Anterior cingulate cortex (tissue), 58 donors: ENCODE measurements around the gene KNSTRN.
A peak's percentile ranks its signal among the peaks of the same experiment; 100 is the strongest.

Source experiments
- DNase-seq, 58 donors: peaks; one replicate each; lab custom pipeline; 2025; lab: John Stamatoyannopoulos, UW

KNSTRN gene

DNA sequence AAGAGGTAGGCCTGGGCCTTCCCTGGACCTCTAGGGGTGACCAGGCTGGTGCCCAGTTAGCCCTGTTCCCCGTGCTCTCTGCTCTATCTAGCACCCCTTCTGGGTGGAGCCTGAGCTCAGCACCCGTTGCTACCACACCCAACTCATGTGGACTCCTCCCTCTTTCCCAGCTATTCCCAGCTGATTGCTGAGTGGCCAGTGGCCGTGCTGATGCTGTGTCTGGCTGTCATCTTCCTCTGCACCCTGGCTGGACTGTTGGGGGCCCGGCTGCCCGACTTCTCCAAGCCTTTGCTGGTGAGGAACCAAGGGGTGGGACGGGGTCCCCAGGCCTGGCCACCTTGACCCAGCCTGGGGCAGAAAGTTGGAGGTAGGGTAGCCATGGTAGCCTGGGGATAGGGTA, 18.3 kb upstream of the KNSTRN start:
- DNase-seq, result no peak

GRCh38 chr15:40365016-40365415, 17.5 kb upstream of the KNSTRN start:
- DNase-seq, result peak in 1 of 58 donors; percentile 8

GRCh38 chr15:40365624-40366456, 16.7 kb upstream of the KNSTRN start:
- DNase-seq, result no peak

DNA sequence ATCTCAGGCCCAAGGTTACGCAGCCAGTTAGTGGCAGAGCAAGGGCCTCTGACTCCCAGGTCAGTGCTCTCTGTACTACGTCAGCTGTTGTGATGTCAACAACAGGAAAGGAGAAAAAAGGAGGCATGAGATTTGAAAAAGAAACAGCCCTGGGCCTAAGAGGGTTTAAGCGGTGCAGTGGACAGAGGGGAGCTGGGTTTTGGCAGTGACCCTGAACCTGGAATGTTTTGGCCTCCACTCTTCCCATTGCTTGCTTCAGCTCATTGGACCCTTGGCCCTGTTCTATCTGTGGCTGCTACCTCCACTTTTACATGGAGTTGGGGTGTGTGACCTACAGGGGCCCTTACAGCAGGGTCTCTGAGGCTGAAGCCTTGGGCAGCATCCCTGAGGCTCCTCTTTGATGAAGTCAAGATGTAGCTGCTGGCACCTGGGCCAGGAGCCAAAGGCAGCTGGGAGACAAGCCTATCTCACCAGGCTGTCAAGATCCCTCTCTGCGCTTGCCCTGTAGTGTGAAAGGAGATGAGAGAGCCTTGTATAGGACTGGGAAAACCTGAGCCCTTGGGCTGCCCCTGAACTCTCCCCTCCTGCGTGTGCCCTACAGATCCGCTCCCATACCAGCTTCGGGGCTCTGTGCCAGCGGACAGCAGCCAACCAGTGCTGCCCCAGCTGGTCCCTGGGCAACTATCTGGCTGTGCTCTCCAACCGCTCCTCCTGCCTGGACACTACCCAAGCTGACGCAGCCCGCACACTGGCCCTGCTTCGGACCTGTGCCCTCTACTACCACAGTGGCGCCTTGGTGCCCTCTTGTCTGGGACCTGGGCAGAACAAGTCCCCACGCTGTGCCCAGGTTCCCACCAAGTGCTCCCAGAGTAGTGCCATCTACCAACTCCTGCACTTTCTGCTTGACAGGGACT, 15.8 kb upstream of the KNSTRN start:
- peak in 54 of 58 donors; percentile 11 to 88 (median 60) for DNase-seq

GRCh38 chr15:40367371-40367685, 15.2 kb upstream of the KNSTRN start:
- peak in 2 of 58 donors; percentile 46 to 54 for DNase-seq

- DNase-seq, result peak in 49 of 58 donors; percentile 9 to 78 (median 48)
Measured at GRCh38 chr15:40367686-40368611, 14.6 kb upstream of the KNSTRN start.

GRCh38 chr15:40368719-40369473, 13.6 kb upstream of the KNSTRN start:
- DNase-seq, result peak in 2 of 58 donors; percentile 6 to 10

GRCh38 chr15:40369474-40369869, 13.0 kb upstream of the KNSTRN start:
- DNase-seq, result no peak

DNA sequence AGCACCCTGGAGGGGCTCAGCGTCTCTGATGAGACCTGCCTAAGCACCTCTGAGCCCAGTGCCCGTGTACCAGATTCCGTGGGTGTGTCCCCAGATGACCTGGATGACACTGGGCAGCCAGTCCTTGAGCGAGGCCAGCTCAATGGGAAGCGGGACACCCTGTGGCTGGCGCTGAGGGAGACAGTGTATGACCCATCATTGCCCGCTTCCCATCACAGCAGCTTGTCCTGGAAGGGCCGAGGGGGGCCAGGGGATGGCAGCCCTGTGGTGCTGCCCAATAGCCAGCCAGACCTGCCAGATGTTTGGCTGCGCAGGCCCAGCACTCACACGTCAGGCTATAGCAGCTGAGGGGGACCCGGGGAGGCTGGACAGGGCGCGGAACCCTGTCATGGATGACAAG, 12.6 kb upstream of the KNSTRN start:
- no peak for DNase-seq

GRCh38 chr15:40372981-40373380, 9.5 kb upstream of the KNSTRN start:
- no peak for DNase-seq

- DNase-seq, result no peak
Measured at GRCh38 chr15:40377606-40378005, 4.9 kb upstream of the KNSTRN start.

DNA sequence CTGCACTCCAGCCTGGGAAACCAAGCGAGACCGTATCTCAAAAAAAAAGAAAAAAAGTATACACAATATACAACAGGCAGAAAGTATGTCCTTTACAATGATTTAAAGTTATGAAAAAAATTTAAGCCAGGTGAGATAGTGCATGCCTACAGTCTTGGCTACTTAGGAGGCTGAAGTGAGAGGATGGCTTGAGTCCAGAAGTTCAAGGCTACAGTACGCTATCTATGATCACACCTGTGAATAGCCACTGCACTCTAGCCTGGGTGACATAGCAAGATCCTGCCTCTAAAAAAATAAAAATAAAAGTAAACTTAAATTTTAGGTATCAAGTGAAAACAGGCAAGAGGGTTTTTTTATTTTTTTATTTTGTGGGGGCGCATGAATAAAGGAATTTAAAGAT, 3.1 kb upstream of the KNSTRN start:
- DNase-seq, result no peak

- DNase-seq, result peak in 17 of 58 donors; percentile 3 to 45 (median 15)
Measured at GRCh38 chr15:40379853-40380252, 2.7 kb upstream of the KNSTRN start.

- no peak for DNase-seq
Measured at GRCh38 chr15:40380636-40381035, 1.9 kb upstream of the KNSTRN start.

DNA sequence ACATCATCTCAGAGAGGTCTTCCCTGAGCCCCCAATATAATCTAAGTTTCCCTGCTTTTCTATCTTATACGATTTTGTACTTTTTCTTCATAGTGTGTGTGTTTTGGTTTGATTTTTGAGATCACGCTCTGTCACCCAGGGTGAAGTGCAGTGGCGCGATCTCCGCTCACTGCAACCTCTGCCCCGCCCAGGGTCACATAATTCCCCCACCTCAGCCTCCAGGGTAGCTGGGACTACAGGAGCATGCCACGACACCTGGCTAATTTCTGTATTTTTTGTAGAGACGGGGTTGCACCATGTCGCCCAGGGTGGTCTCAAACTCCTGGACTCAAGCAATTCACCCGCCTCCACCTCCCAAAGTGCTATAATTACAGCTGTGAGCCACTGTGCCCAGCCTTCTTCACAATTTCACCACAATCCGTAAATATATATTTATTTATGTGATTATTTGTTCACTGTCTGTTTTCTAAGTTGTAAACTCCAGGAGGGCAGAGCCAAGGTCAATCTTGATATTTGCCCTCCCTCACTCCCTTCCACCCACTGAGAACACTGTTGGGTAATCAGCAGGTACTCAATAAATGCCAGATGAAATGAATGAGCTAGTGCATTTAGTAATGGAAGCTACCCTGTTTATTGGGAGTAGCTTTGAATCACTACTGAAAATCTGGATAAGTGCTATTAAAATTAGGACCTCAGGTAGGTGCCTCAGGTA, 547 bp upstream of the KNSTRN start:
- no peak for DNase-seq

DNA sequence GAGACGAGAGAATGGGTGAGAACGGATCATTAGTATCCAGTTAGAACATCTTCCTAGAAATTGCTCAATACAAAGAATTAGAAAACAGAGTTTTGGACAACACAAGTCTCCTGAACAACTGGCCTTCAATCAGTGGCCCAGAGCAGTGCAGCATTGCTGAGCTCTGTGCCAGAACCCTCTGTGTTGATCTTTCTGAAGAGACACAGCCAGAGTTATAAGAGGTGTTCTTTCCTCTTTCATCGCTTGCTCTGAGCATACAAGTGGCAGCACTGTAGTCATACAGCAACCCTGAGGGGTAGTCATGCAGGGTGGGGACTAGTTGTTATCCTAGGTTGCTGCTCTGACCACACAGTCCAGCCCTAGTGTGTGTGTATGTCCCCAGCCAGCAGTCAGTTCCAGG, 4.0 kb downstream of the KNSTRN start:
- no peak for DNase-seq

DNA sequence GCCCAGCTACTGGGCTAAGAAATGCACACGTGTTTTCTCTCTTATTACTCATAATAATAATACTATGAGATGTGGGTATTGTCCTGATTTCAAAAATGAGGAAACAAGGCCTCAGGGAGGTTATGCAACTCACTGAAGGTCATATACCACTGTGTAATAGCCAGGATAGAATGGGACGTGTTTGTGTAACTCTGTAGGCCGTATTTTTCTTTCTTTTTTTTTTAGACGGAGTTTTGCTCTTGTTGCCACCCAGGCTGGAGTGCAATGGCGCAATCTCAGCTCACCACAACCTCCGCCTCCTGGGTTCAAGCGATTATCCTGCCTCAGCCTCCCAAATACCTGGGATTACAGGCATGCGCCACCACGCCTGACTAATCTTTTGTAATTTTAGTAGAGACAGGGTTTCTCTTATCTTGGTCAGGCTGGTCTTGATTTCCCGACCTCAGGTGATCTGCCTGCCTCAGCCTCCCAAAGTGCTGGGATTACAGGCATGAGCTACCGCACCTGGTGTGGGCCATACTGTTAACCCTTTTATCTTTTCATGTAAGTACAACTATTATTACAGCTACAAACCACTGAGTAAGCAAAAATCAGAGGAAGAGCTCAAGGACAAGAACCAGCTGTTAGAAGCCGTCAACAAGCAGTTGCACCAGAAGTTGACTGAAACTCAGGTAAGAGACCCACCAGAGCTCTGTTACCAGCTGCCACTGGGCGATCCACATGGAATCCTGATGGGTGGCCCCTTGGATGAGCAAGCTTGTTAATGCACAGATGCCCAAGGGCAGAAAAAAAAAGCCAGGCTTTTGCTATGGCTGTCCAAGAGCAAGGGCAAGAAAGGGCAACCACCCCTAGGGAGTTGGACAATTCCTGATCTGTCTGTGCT, 6.7 kb downstream of the KNSTRN start:
- no peak for DNase-seq
